ENCODE data around the gene GIGYF2.

DNA sequence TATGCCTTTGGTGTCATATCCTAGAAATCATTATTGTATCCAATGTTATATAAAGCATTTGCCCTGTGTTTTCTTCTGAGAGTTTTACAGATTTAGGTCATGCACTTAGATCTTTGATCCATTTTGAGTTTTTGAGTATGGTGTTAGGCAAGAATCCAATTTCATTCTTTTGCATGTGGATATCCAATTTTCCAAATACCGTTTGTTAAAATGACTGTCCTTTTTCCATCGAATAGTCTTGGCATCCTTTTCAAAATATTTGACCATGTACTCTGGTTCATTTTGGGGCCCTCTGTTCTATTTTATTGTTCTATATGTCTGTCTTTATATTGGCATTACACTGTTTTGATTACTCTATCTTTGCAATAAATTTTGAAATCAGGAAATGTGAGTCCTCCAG, 103.0 kb downstream of the GIGYF2 start:
- TF ChIP-seq, protein P1, sequence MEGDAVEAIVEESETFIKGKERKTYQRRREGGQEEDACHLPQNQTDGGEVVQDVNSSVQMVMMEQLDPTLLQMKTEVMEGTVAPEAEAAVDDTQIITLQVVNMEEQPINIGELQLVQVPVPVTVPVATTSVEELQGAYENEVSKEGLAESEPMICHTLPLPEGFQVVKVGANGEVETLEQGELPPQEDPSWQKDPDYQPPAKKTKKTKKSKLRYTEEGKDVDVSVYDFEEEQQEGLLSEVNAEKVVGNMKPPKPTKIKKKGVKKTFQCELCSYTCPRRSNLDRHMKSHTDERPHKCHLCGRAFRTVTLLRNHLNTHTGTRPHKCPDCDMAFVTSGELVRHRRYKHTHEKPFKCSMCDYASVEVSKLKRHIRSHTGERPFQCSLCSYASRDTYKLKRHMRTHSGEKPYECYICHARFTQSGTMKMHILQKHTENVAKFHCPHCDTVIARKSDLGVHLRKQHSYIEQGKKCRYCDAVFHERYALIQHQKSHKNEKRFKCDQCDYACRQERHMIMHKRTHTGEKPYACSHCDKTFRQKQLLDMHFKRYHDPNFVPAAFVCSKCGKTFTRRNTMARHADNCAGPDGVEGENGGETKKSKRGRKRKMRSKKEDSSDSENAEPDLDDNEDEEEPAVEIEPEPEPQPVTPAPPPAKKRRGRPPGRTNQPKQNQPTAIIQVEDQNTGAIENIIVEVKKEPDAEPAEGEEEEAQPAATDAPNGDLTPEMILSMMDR (IDR thresholded peaks at IDR 0.05), result no peak
- no peak for TF ChIP-seq POLR2A (IDR thresholded peaks at IDR 0.05)

Data from gastroesophageal sphincter (tissue), 3 donors.